Measurements from ENCODE around the gene CT45A1. TPM values are rescaled to one million over a fixed set of nuclear protein-coding genes. Genes with fewer than 3 reads are reported as not detected.

The CT45A1 gene, protein sequence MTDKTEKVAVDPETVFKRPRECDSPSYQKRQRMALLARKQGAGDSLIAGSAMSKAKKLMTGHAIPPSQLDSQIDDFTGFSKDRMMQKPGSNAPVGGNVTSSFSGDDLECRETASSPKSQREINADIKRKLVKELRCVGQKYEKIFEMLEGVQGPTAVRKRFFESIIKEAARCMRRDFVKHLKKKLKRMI
- not detected in 5 replicates for total RNA-seq (2022; extraction: Qiagen RNA extraction; ENCODE audit: low read depth)

DNA sequence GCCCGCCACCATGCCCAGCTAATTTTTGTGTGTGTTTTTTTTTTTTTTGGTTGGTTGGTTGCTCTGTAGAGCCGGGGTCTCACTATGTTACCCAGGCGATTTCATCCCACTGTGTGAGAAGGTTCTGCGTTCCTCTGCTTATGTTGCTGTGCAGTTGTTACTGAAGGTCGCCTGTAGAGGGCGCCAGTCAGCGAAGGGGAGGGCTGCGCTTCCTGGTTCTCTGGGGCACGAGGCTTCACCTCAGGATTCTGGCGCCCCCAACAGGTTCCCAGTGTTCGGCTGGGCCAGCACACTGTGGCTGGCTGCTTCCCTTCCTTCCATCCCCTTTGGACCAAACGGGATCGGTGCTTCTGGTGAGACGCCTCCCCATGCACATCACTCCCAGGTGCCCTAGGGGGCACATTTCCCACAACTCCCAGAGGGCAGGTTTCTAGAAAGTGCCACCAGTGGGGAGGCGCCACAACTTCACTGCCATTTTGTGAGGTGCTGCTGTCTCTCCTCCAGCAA, at the start of gene CT45A1:
CT45A1 (plus strand) TSS at position 457 of the 507 bp plus-strand sequence. CDS start 5,302 bp downstream, outside the sequence.

DNA sequence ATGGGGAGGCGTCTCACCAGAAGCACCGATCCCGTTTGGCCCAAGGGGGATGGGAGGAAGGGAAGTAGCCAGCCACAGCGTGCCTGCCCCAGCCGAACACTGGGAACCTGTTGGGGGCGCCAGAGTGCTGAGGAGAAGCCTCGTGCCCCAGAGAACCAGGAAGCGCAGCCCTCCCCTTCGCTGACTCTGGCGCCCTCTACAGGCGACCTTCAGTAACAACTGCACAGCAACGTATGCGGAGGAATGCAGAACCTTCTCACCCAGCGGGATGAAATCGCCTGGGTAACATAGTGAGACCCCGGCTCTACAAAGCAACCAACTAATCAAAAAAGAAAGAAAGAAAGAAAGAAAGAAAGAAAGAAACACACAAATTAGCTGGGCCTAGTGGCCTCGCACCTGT, 54.7 kb downstream of the CT45A1 start, which contains the start of gene CT45A3:
CT45A3 (minus strand) TSS at position 101 of the 400 bp plus-strand sequence. CDS start 3,747 bp downstream, outside the sequence.

Other genes with a start within 250 kb of the CT45A1 start
- 0.07 to 0.15 TPM (median 0.11 TPM) in 4 of 5 replicates, not detected in the other for gene INTS6L, start 193.0 kb upstream of the CT45A1 start, total RNA-seq (2022; extraction: Qiagen RNA extraction; ENCODE audit: low read depth)
- gene CT45A3, start 54.6 kb downstream of the CT45A1 start, total RNA-seq (2022; extraction: Qiagen RNA extraction; ENCODE audit: low read depth): 0.15 to 0.17 TPM in 2 of 5 replicates, not detected in the others
- gene CT45A5, start 71.9 kb downstream of the CT45A1 start, total RNA-seq (2022; extraction: Qiagen RNA extraction; ENCODE audit: low read depth): 0.26 TPM in 1 of 5 replicates, not detected in the others
- gene CT45A6, start 89.1 kb downstream of the CT45A1 start, total RNA-seq (2022; extraction: Qiagen RNA extraction; ENCODE audit: low read depth): not detected in 5 replicates
- gene CT45A2, start 106.4 kb downstream of the CT45A1 start, total RNA-seq (2022; extraction: Qiagen RNA extraction; ENCODE audit: low read depth): not detected in 5 replicates
- gene CT45A7, start 123.6 kb downstream of the CT45A1 start, total RNA-seq (2022; extraction: Qiagen RNA extraction; ENCODE audit: low read depth): not detected in 5 replicates
- gene CT45A8, start 140.9 kb downstream of the CT45A1 start, total RNA-seq (2022; extraction: Qiagen RNA extraction; ENCODE audit: low read depth): not detected in 5 replicates
- gene CT45A9, start 158.2 kb downstream of the CT45A1 start, total RNA-seq (2022; extraction: Qiagen RNA extraction; ENCODE audit: low read depth): not detected in 5 replicates
- gene CT45A10, start 179.8 kb downstream of the CT45A1 start, total RNA-seq (2022; extraction: Qiagen RNA extraction; ENCODE audit: low read depth): 0.13 to 0.56 TPM (median 0.33 TPM) in 3 of 5 replicates, not detected in the others
- 0.03 TPM in 1 of 5 replicates, not detected in the others for gene SAGE1, start 180.1 kb downstream of the CT45A1 start, total RNA-seq (2022; extraction: Qiagen RNA extraction; ENCODE audit: low read depth)